ENCODE data around the gene STXBP5. TPM values are rescaled to one million over a fixed set of nuclear protein-coding genes. Genes with fewer than 3 reads are reported as not detected.
A peak's percentile ranks its signal among the peaks of the same experiment; 100 is the strongest.

Gene STXBP5
- total and polyA plus RNA-seq, 2 of the 4 experiments (the other 2 are of a cell fraction) = 13.2 to 46.4 TPM

GRCh38 chr6:147310521-147310920, 106.3 kb downstream of the STXBP5 start:
- Histone ChIP-seq H3K23ac (ENCODE audit: low read depth, low read length) (no peak overlapping the region), H3K9me1 (ENCODE audit: insufficient read depth, low read length) (0 out of 2 replicates have a peak, but pooled peaks cover 3% of the 10 kb centered on the region), H3K4ac (ENCODE audit: low read depth, low read length) (no peak overlapping the region), H2AFZ (replicated peaks; ENCODE audit: low read length, poor library complexity) (no peak overlapping the region), H2BK120ac (ENCODE audit: low read depth, low read length) (no peak overlapping the region), H3K14ac (replicated peaks; ENCODE audit: low read depth, low read length) (no peak overlapping the region), H2BK20ac (ENCODE audit: low read depth, low read length) (no peak overlapping the region), H4K20me1 (ENCODE audit: insufficient read depth, low read length) (no peaks in the 10 kb centered on the region; the same call in 1 of the 2 replicates), H3K79me1 (ENCODE audit: low read depth in 1 of 2, low read length in 2 of 2) (peaks cover 0 to 5% of the 10 kb centered on the region in 2 experiments; a peak in 3 of 4 replicates), H4K8ac (ENCODE audit: low read depth in 2 of 2, low read length in 2 of 2) (no peak overlapping the region), H2BK5ac (ENCODE audit: low read depth, low read length, poor library complexity, severe bottlenecking) (no peak overlapping the region), H4K91ac (ENCODE audit: insufficient read depth, low read depth, low read length) (no peak overlapping the region), H3K27ac (ENCODE audit: insufficient read depth, low read length) (no peak overlapping the region), H4K5ac (ENCODE audit: low read depth, low read length) (no peak overlapping the region), H3K27me3 (ENCODE audit: control insufficient read depth, insufficient read depth, low read length) (no peaks in the 10 kb centered on the region), H3K4me2 (ENCODE audit: low read depth, low read length) (no peak overlapping the region), H2AK9ac (replicated peaks; ENCODE audit: low read depth, low read length, poor library complexity) (no peak overlapping the region), H3K9ac (ENCODE audit: low read depth, low read length) (no peak overlapping the region), H3K56ac (ENCODE audit: extremely low read depth, insufficient read depth, low read length) (no peak overlapping the region), H2BK15ac (ENCODE audit: low read depth, low read length) (no peak overlapping the region), H3K18ac (ENCODE audit: low read depth, low read length) (no peak overlapping the region), H3K4me1 (ENCODE audit: control insufficient read depth, insufficient read depth, low read length) (no peaks in the 10 kb centered on the region), H3K36me3 (ENCODE audit: control insufficient read depth, insufficient read depth, low read length) (peaks cover 10% of the 10 kb centered on the region; the same call in 1 of the 2 replicates), H2AK5ac (ENCODE audit: low read depth, low read length) (no peak overlapping the region), H3K4me3 (ENCODE audit: insufficient read depth, low read depth, low read length) (no peak overlapping the region), H3K9me3 (ENCODE audit: control insufficient read depth, insufficient read depth, low read length) (no peaks in the 10 kb centered on the region)
- dilution Hi-C loops (cut with HindIII; ENCODE audit: low sequenced_read_pairs, unreplicated experiment) (no loop called here), intact Hi-C loops (cut with micrococcal nuclease) (no loop called here), in situ Hi-C loops (cut with MboI; ENCODE audit: low sequenced_read_pairs) (no loop called here)
- ChIA-PET POLR2A (ENCODE audit: unreplicated experiment) (no interaction called here), CTCF (interaction anchor here (0.7 to 1.1 kb wide), 3 partner anchors 8 to 94 kb away, joined by 3 to 4 read pairs (median 3); no protein-coding TSS in a partner anchor)
- no peak for ATAC-seq (ENCODE audit: low read depth)
- no peak for DNase-seq
- no CpG with 5 or more reads among the region's 3 CpGs for WGBS, 2 experiments (ENCODE audit: extremely low coverage in 2 of 2, insufficient read length in 1 of 2)
- no TSS peak for BruUV-seq (replicated peaks)
- peak; percentile 33; the same call in 1 of the 2 replicates for TF ChIP-seq CEBPB (IDR thresholded peaks at IDR 0.05; ENCODE audit: low read depth, low read length)
- no peak for TF ChIP-seq SMC3 (IDR thresholded peaks at IDR 0.05; ENCODE audit: low read depth, low read length)

Measured in IMR-90 (cell line).